Measurements from ENCODE around the gene UNC119B.

UNC119B gene

DNA sequence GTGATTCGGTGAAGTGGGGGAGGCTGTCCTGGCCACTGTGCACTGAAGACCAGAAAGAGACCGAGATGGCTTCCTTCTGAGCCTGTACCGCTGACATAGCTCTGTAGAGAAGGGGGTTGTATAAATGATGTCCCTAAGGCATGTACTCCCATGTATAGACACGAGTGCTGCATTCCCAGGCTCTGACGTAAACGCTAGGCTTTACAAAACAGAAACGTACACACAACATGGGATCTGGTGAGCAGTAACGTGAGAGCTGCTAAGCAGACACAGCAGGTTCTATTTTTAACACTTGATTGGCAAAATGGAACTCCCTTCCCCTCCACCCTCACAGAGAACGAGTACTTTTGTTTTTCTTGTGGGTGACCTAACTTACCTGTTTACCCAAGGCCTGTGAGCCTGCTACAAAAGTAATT is 51.3 kb downstream of the UNC119B start (continued):
- TF ChIP-seq, protein P1, sequence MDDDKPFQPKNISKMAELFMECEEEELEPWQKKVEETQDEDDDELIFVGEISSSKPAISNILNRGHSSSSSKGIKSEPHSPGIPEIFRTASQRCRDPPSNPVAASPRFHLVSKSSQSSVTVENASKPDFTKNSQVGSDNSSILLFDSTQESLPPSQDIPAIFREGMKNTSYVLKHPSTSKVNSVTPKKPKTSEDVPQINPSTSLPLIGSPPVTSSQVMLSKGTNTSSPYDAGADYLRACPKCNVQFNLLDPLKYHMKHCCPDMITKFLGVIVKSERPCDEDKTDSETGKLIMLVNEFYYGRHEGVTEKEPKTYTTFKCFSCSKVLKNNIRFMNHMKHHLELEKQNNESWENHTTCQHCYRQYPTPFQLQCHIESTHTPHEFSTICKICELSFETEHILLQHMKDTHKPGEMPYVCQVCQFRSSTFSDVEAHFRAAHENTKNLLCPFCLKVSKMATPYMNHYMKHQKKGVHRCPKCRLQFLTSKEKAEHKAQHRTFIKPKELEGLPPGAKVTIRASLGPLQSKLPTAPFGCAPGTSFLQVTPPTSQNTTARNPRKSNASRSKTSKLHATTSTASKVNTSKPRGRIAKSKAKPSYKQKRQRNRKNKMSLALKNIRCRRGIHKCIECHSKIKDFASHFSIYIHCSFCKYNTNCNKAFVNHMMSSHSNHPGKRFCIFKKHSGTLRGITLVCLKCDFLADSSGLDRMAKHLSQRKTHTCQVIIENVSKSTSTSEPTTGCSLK (tag by site-specific recombination; IDR thresholded peaks at IDR 0.05) = no peak
- TF ChIP-seq ZNF155 (tag by site-specific recombination; IDR thresholded peaks at IDR 0.05) (no peak), ZSCAN23 (tag by site-specific recombination; IDR thresholded peaks at IDR 0.05) (no peak), ZFP41 (tag by site-specific recombination; IDR thresholded peaks at IDR 0.05; ENCODE audit: borderline replicate concordance) (no peak), ZNF600 (tag by site-specific recombination; IDR thresholded peaks at IDR 0.05) (no peak), ZNF302 (tag by site-specific recombination; IDR thresholded peaks at IDR 0.05; ENCODE audit: low read depth) (no peak)
- TF ChIP-seq, protein P2, sequence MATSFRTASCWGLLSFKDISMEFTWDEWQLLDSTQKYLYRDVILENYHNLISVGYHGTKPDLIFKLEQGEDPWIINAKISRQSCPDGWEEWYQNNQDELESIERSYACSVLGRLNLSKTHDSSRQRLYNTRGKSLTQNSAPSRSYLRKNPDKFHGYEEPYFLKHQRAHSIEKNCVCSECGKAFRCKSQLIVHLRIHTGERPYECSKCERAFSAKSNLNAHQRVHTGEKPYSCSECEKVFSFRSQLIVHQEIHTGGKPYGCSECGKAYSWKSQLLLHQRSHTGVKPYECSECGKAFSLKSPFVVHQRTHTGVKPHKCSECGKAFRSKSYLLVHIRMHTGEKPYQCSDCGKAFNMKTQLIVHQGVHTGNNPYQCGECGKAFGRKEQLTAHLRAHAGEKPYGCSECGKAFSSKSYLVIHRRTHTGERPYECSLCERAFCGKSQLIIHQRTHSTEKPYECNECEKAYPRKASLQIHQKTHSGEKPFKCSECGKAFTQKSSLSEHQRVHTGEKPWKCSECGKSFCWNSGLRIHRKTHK (tag by site-specific recombination; IDR thresholded peaks at IDR 0.05) = no peak
- TF ChIP-seq, protein P3, sequence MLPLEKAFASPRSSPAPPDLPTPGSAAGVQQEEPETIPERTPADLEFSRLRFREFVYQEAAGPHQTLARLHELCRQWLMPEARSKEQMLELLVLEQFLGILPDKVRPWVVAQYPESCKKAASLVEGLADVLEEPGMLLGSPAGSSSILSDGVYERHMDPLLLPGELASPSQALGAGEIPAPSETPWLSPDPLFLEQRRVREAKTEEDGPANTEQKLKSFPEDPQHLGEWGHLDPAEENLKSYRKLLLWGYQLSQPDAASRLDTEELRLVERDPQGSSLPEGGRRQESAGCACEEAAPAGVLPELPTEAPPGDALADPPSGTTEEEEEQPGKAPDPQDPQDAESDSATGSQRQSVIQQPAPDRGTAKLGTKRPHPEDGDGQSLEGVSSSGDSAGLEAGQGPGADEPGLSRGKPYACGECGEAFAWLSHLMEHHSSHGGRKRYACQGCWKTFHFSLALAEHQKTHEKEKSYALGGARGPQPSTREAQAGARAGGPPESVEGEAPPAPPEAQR (tag by site-specific recombination; IDR thresholded peaks at IDR 0.05) = no peak

DNA sequence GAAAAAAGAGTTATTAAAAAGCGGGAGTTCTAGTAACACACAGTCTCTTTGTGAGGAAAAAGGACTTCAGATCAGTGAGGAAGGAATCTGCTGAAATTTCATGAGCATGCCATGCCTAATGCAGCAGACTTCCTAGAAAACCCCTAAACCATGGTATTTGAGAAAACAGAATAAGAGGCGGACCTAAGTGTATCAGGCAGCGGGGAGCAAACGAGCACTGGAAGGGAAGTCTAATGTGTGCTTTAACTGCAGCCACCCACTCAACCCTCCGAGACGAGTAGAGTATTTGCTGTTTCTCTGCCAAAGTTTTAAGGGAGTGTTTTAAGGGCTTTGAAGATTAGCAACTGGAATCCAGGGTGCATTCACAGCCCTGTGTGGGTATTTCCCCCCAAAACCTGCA is 51.8 kb downstream of the UNC119B start:
- Histone ChIP-seq H3K4me3 (ENCODE audit: low read depth, low read length) (no peak overlapping the region), H3K4me1 (ENCODE audit: control insufficient read depth, insufficient read depth, low read length) (peaks cover 3% of the 10 kb centered on the region; the same call in 1 of the 2 replicates), H3K9me3 (ENCODE audit: control insufficient read depth, insufficient read depth, low read depth, low read length) (no peaks in the 10 kb centered on the region), H3K36me3 (ENCODE audit: control insufficient read depth in 2 of 2, insufficient read depth in 1 of 2, low read length in 2 of 2) (peaks cover 4 to 57% of the 10 kb centered on the region in 2 experiments; a peak in 2 of 3 replicates), H3K27ac (ENCODE audit: extremely low read depth, low read depth, low read length) (peak overlapping the region; percentile 24; the same call in 1 of the 2 replicates)
- TF ChIP-seq WT1 (tag by site-specific recombination; IDR thresholded peaks at IDR 0.05) (0 out of 2 replicates have a peak, but pooled peaks have one; percentile 8), BCL11B (tag by site-specific recombination; IDR thresholded peaks at IDR 0.05; ENCODE audit: low read depth) (no peak), ZFHX2 (tag by site-specific recombination; conservative IDR thresholded peaks at IDR 0.05) (0 out of 2 replicates have a peak, but pooled peaks have one; percentile 23), ZNF621 (tag by site-specific recombination; IDR thresholded peaks at IDR 0.05) (no peak), ZNF791 (tag by site-specific recombination; IDR thresholded peaks at IDR 0.05) (no peak)
- POLR2A ChIA-PET = no interaction called here
- CTCF ChIA-PET = no interaction called here

DNA sequence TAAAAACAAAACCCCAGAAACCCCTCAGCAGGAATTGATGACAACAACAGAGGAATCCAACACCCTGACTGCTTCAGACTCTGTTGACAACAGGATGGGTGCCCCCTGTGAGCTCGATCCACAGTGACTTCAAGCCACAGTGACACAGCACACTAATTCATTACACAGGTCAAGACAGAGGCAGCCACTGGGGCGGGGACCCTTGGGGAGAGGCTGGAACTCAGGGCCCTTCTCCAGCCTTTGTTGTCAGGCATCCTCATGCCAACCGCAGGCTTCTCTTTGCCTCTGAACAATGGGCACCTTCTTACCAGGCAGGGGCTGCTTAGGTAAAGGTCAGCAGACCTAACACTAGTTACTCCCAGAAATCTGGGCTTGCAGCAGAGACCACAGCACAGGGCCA is 53.0 kb downstream of the UNC119B start:
- no peak overlapping the region for H3K4me3 ChIP-seq (ENCODE audit: low read depth, low read length)
- H3K9me3 ChIP-seq (ENCODE audit: control insufficient read depth, insufficient read depth, low read depth, low read length) = no peaks in the 10 kb centered on the region
- H3K36me3 ChIP-seq (ENCODE audit: control insufficient read depth in 2 of 2, insufficient read depth in 1 of 2, low read length in 2 of 2) = peaks cover 4 to 68% of the 10 kb centered on the region in 2 experiments; a peak in 2 of 3 replicates
- TF ChIP-seq ZNF626 (tag by site-specific recombination; IDR thresholded peaks at IDR 0.05) (no peak), ZNF423 (tag by site-specific recombination; IDR thresholded peaks at IDR 0.05) (no peak), ZIC2 (tag by site-specific recombination; IDR thresholded peaks at IDR 0.05) (peak; percentile 17; the same call in 1 of the 2 replicates), ZNF311 (tag by site-specific recombination; IDR thresholded peaks at IDR 0.05; ENCODE audit: borderline replicate concordance) (no peak)
- ChIA-PET CTCF (interaction anchor here (0.6 to 0.7 kb wide), 2 partner anchors 13 to 176 kb away, joined by 3 to 4 read pairs; no protein-coding TSS in a partner anchor), POLR2A (no interaction called here)
- H3K4me1 ChIP-seq (ENCODE audit: control insufficient read depth, insufficient read depth, low read length) = peaks cover 3% of the 10 kb centered on the region; the same call in 1 of the 2 replicates
- H3K27ac ChIP-seq (ENCODE audit: extremely low read depth, low read depth, low read length) = no peak overlapping the region

All from HEK293 (cell line).